Astrocyte of the spinal cord (primary cell): ENCODE data around the gene TMPRSS11A.

ENCODE experiments used
- DNase-seq: peaks from one replicate; pipeline ENCODE4 v3.0.0; 2011; ENCODE audit warnings: low read depth, low spot score
- H3K4me3 ChIP-seq: 2 replicates; pipeline ENCODE4 v1.5.1; 2011; ENCODE audit warnings: low read depth, mild to moderate bottlenecking, low read length, moderate library complexity
- CTCF ChIP-seq: IDR thresholded peaks from 2 replicates; pipeline ENCODE4 v1.5.1; 2012; ENCODE audit warnings: low read depth, mild to moderate bottlenecking, low read length, inconsistent platforms
- in situ Hi-C: cut with HindIII; loops from 2 replicates; pipeline ENCODE4 v1.10.0; 2017; ENCODE audit warnings: low sequenced_read_pairs

Gene TMPRSS11A

GRCh38 chr4:67927251-67927650 lies 36.0 kb downstream of the TMPRSS11A start:
- in situ Hi-C loops = no loop called here
- DNase-seq = no peak
- no peak overlapping the region for H3K4me3 ChIP-seq
- no peak for TF ChIP-seq CTCF

GRCh38 chr4:67926485-67926884 lies 36.8 kb downstream of the TMPRSS11A start:
- H3K4me3 ChIP-seq = no peak overlapping the region
- TF ChIP-seq CTCF = no peak
- in situ Hi-C loops = no loop called here
- DNase-seq = no peak

GRCh38 chr4:67922697-67923096 lies 40.6 kb downstream of the TMPRSS11A start:
- peak; percentile 37 for DNase-seq
- TF ChIP-seq CTCF = no peak
- in situ Hi-C loops = no loop called here
- no peak overlapping the region for H3K4me3 ChIP-seq

GRCh38 chr4:67918428-67918827 lies 44.9 kb downstream of the TMPRSS11A start:
- in situ Hi-C loops = no loop called here
- peak; percentile 34 for TF ChIP-seq CTCF
- no peak overlapping the region for H3K4me3 ChIP-seq

GRCh38 chr4:67915400-67915966 lies 47.8 kb downstream of the TMPRSS11A start:
- no peak for TF ChIP-seq CTCF
- in situ Hi-C loops = no loop called here
- no peak for DNase-seq
- no peak overlapping the region for H3K4me3 ChIP-seq

More at GRCh38 chr4:67918428-67918827, 44.9 kb downstream of the TMPRSS11A start:
- DNase-seq = no peak

- DNase-seq = no peak
- no peak for TF ChIP-seq CTCF
- in situ Hi-C loops = no loop called here
- no peak overlapping the region for H3K4me3 ChIP-seq
These were observed 51.2 kb downstream of the TMPRSS11A start for GRCh38 chr4:67912080-67912479.

GRCh38 chr4:67911638-67912037 lies 51.7 kb downstream of the TMPRSS11A start:
- TF ChIP-seq CTCF = no peak
- H3K4me3 ChIP-seq = no peak overlapping the region
- no peak for DNase-seq

More at GRCh38 chr4:67911638-67912037, 51.7 kb downstream of the TMPRSS11A start:
- in situ Hi-C loops = no loop called here
